ENCODE measurements around the gene ELOB. TPM values are rescaled to one million over a fixed set of nuclear protein-coding genes. Genes with fewer than 3 reads are reported as not detected.

Gene ELOB
- total RNA-seq, 4 donors from 2014 or later: 186 to 446 (median 288) TPM

DNA sequence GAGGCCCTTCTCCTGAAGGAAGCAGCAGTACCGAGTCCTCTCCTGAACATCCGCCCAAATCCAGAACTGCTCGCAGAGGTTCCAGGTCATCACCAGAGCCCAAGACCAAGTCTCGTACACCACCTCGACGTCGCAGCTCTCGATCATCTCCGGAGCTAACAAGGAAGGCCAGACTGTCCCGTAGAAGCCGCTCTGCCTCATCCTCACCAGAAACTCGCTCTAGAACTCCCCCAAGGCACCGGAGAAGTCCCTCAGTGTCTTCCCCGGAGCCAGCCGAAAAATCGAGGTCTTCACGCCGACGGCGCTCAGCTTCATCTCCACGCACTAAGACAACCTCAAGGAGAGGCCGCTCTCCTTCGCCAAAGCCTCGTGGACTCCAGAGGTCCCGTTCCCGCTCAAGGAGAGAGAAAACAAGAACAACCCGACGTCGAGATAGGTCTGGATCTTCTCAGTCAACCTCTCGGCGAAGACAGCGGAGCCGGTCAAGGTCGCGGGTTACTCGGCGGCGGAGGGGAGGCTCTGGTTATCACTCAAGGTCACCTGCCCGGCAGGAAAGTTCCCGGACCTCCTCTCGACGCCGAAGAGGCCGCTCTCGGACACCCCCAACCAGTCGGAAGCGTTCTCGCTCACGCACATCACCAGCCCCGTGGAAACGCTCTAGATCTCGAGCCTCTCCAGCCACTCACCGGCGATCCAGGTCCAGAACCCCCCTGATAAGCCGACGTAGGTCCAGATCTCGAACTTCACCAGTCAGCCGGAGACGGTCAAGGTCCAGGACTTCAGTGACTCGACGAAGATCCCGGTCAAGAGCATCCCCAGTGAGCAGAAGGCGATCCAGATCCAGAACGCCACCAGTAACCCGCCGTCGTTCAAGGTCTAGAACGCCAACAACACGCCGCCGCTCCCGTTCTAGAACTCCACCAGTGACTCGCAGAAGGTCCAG, 11.3 kb downstream of the ELOB start:
- Histone ChIP-seq H3K4me1 (peaks cover 15 to 39% (median 33%) of the 10 kb centered on the region in 3 donors), H3K9me3 (no peaks in the 10 kb centered on the region), H3K36me3 (peaks cover 81 to 100% (median 97%) of the 10 kb centered on the region in 3 donors), H3K4me3 (no peak overlapping the region), H3K27ac (no peak overlapping the region), H3K27me3 (no peaks in the 10 kb centered on the region)
- DNase-seq: no peak
- no peak for TF ChIP-seq POLR2A (IDR thresholded peaks at IDR 0.05)
- TF ChIP-seq, protein P1, sequence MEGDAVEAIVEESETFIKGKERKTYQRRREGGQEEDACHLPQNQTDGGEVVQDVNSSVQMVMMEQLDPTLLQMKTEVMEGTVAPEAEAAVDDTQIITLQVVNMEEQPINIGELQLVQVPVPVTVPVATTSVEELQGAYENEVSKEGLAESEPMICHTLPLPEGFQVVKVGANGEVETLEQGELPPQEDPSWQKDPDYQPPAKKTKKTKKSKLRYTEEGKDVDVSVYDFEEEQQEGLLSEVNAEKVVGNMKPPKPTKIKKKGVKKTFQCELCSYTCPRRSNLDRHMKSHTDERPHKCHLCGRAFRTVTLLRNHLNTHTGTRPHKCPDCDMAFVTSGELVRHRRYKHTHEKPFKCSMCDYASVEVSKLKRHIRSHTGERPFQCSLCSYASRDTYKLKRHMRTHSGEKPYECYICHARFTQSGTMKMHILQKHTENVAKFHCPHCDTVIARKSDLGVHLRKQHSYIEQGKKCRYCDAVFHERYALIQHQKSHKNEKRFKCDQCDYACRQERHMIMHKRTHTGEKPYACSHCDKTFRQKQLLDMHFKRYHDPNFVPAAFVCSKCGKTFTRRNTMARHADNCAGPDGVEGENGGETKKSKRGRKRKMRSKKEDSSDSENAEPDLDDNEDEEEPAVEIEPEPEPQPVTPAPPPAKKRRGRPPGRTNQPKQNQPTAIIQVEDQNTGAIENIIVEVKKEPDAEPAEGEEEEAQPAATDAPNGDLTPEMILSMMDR (IDR thresholded peaks at IDR 0.05): no peak
- WGBS, 2 donors: 96% methylated on average over 37 to 50 of the region's 73 CpGs
- intact Hi-C loops (cut with DNase I): no loop called here

DNA sequence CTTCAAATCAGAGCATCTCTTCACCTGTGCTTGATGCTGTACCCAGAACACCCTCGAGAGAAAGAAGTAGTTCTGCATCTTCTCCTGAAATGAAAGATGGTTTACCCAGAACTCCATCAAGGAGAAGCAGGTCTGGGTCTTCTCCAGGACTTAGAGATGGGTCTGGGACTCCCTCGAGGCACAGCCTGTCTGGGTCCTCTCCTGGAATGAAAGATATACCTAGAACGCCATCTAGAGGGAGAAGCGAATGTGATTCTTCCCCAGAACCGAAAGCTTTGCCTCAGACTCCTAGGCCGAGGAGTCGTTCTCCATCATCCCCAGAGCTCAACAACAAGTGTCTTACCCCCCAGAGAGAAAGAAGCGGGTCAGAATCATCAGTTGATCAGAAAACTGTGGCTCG, 12.4 kb downstream of the ELOB start:
- 78 to 90% methylated on average over 6 to 8 of the region's 9 CpGs for WGBS, 2 donors
- H3K9me3 ChIP-seq: no peaks in the 10 kb centered on the region

DNA sequence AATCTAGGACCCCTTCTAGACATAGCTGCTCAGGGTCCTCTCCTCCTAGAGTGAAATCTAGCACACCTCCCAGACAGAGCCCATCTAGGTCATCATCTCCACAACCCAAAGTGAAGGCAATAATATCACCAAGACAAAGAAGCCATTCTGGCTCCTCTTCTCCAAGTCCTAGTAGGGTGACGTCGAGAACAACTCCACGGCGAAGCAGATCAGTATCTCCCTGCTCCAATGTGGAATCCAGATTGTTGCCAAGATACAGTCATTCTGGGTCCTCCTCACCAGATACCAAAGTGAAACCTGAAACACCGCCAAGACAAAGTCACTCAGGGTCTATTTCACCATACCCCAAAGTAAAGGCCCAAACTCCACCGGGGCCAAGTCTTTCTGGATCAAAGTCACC, 13.9 kb downstream of the ELOB start:
- H3K9me3 ChIP-seq: no peaks in the 10 kb centered on the region
- no peak for TF ChIP-seq POLR2A (IDR thresholded peaks at IDR 0.05)
- TF ChIP-seq, protein P1 (IDR thresholded peaks at IDR 0.05): no peak
- H3K27ac ChIP-seq: no peak overlapping the region
- WGBS, 2 donors: 95 to 96% methylated on average over 4 to 6 of the region's 6 CpGs
- no peaks in the 10 kb centered on the region for H3K27me3 ChIP-seq
- H3K36me3 ChIP-seq: peaks cover 78 to 100% (median 96%) of the 10 kb centered on the region in 3 donors
- H3K4me1 ChIP-seq: peaks cover 0 to 20% (median 9%) of the 10 kb centered on the region in 3 donors
- intact Hi-C loops (cut with DNase I): no loop called here
- DNase-seq: no peak
- no peak overlapping the region for H3K4me3 ChIP-seq

More for the DNA sequence above, 12.4 kb downstream of the ELOB start:
- H3K4me3 ChIP-seq: no peak overlapping the region
- peaks cover 79 to 100% (median 97%) of the 10 kb centered on the region in 3 donors for H3K36me3 ChIP-seq
- DNase-seq: no peak
- intact Hi-C loops (cut with DNase I): no loop called here
- no peaks in the 10 kb centered on the region for H3K27me3 ChIP-seq
- H3K27ac ChIP-seq: no peak overlapping the region
- TF ChIP-seq POLR2A (IDR thresholded peaks at IDR 0.05): no peak
- TF ChIP-seq, protein P1 (IDR thresholded peaks at IDR 0.05): no peak
- peaks cover 10 to 29% (median 23%) of the 10 kb centered on the region in 3 donors for H3K4me1 ChIP-seq

DNA sequence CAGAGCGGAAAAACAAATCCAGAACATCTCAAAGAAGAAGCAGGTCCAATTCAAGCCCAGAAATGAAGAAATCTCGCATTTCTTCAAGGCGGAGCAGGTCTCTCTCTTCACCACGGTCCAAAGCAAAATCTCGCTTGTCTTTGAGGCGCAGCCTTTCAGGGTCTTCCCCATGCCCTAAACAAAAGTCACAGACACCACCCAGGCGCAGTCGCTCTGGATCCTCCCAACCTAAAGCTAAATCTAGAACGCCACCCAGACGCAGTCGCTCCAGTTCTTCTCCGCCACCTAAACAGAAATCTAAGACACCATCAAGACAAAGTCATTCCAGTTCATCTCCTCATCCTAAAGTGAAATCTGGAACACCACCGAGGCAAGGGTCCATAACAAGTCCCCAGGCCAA, 14.4 kb downstream of the ELOB start:
- TF ChIP-seq, protein P1 (IDR thresholded peaks at IDR 0.05): no peak
- TF ChIP-seq POLR2A (IDR thresholded peaks at IDR 0.05): no peak
- DNase-seq: no peak
- Histone ChIP-seq H3K36me3 (peaks cover 74 to 100% (median 96%) of the 10 kb centered on the region in 3 donors), H3K27ac (no peak overlapping the region), H3K27me3 (no peaks in the 10 kb centered on the region), H3K9me3 (no peaks in the 10 kb centered on the region), H3K4me1 (peaks cover 0 to 19% (median 5%) of the 10 kb centered on the region in 3 donors), H3K4me3 (no peak overlapping the region)
- WGBS, 2 donors: 97 to 98% methylated on average over 10 to 13 of the region's 13 CpGs
- intact Hi-C loops (cut with DNase I): no loop called here

DNA sequence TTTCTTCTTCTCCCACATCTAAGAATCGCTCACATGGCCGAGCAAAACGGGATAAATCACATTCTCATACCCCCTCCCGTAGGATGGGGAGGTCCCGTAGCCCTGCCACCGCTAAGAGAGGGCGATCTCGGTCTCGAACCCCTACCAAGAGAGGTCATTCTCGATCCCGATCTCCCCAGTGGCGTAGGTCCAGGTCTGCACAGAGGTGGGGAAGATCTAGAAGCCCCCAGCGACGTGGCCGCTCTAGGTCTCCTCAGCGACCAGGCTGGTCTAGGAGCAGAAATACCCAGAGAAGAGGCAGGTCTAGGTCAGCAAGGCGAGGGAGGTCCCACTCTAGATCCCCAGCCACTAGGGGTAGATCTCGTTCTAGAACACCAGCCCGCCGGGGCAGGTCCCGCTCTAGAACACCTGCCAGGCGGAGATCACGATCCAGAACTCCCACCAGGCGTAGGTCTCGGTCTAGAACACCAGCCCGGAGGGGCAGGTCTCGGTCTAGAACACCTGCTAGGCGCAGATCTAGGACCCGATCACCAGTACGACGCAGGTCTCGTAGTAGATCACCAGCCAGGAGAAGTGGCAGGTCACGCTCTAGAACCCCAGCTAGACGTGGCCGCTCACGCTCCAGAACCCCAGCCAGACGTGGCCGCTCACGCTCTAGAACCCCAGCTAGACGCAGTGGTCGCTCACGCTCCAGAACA, 15.0 kb downstream of the ELOB start:
- Histone ChIP-seq H3K4me3 (no peak overlapping the region), H3K4me1 (peaks cover 0 to 19% (median 6%) of the 10 kb centered on the region in 3 donors), H3K36me3 (peaks cover 68 to 100% (median 94%) of the 10 kb centered on the region in 3 donors), H3K9me3 (no peaks in the 10 kb centered on the region), H3K27ac (no peak overlapping the region), H3K27me3 (no peaks in the 10 kb centered on the region)
- 97 to 100% methylated on average over 4 to 14 of the region's 42 CpGs for WGBS, 2 donors
- TF ChIP-seq, protein P1 (IDR thresholded peaks at IDR 0.05): no peak
- TF ChIP-seq POLR2A (IDR thresholded peaks at IDR 0.05): no peak
- no peak for DNase-seq
- intact Hi-C loops (cut with DNase I): no loop called here
